CD4-positive, alpha-beta T cell treated with Interleukin-10 for 1 hour (primary cell): ENCODE results near the gene BPIFA1.
A peak's percentile ranks its signal among the peaks of the same experiment; 100 is the strongest.

Experiments used
- DNase-seq: peaks from one replicate; pipeline ENCODE4 v3.0.0-alpha.2; 2020

The BPIFA1 gene

DNA sequence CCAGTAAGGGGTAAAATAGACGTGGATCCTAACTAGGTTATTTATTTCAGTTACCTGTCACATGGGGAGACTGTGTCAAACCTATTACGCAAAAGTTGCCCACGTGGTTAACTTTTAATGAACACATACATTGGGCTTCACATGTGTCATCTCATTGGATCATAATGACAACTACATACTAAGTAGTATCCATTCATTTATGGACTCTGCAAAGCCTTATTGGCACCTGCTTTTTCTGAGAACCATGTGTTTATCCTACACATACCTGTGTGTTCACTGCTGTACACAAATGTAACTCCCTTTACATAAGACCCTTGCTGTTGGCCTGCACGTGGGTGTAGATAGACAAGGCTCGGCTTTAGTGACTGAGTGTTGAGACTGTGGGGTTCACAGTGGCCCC is 5.1 kb downstream of the BPIFA1 start:
- DNase-seq: no peak

DNA sequence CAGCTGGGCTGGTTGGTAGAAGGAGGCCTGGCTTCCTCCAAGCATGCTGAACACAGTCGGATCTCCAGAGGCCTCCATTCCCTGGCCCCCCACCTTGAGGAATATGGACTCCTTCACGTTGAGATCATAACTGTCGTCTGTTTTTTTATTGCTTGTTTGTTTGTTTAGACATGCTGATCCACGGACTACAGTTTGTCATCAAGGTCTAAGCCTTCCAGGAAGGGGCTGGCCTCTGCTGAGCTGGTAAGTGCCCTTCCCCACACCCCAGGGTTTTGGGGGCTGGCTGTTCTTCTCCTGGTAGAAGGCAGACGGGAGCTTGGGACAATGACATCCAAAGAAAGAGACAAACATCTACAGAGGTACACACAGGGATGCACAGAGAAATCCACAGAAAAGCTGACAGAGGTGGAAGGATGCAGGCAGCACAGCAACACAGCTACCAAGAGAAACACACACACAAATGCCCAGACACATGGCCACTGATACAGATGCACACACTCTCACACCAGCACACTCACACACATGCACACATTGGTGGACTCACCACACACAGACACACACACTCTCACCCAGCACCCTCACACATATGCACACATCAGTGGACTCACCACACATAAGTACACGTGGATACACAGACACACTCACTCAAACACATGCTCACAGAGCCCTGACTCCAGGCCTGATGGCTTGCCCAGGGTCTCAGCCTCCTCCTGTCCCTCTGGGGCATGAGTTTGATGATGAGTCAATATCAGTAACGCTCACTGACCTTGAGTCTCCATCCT is 6.7 kb downstream of the BPIFA1 start:
- DNase-seq: no peak

DNA sequence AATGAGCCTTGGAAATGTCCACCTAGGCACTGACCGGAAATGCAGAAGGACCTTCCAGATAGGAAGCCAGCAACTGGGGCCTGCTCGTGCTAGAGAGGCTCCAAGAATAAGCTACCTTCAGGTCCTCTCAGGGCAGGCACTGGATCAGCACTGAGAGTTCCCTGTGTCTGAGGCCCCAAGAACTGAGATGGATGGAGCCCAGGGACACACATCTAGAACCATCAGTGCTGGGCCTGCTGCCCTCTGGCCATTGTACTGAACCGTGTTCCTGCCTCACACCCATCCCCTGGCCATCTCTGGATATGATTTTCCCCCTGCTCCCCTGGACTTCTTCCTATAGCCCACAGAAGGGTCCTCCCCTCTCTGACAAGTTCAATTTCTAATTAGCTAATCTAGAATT is 10.3 kb downstream of the BPIFA1 start:
- DNase-seq: no peak

DNA sequence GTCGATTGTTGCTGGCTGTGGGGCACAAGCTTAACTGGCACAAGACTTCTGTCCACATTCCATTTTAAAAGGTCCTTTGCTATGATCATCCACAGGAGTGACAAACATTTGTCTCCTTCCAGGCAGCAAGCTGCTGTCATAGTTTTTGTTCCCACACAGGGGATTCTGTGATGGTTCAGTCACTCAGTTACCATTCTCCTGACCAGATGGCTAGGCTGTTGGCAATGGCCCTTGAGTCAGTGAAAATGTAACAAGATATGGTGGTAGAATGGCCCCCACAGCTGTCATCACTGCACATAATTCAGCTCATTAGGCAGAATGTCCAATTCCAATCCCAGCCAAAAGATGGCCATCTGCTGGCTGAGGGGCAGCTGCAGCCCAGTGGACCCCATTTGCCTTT is 13.7 kb downstream of the BPIFA1 start:
- no peak for DNase-seq

DNA sequence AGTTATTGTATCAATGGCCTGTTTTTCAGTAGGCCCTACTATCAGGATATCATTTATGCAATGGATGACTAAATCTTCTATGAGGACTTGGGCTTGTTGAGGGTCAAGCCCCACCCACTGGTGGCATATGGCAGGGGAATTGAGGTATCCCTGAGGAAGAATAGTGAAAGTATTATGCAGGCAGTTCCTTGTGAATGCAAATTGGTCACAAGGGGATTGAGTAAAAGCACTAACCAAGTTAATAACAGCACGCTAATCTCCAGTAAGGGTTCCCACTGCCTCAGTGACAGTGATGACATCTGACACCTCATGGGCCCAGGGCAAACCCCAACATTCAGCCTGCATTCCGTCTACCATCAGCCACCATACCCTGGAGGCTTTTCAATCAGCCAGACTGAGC is 14.9 kb downstream of the BPIFA1 start:
- no peak for DNase-seq

DNA sequence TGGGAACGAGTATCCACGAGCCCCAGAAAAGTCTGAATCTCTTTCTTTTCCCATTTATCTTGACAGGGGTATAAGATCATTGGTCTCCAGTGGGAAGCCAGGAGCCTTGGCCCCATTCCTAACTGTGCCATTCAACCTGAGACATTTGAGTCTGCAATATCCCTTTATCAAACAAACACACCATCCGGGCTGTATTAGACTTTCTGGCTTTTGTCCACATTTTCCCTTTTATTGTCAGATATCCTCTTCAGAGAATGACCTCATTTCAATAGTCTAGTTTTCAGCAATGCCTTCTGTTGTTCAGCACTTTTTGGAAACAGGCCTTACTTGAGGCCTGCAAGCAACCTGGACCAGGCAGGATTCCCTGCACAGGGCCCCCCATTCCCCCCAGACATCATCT is 15.7 kb downstream of the BPIFA1 start:
- no peak for DNase-seq

DNA sequence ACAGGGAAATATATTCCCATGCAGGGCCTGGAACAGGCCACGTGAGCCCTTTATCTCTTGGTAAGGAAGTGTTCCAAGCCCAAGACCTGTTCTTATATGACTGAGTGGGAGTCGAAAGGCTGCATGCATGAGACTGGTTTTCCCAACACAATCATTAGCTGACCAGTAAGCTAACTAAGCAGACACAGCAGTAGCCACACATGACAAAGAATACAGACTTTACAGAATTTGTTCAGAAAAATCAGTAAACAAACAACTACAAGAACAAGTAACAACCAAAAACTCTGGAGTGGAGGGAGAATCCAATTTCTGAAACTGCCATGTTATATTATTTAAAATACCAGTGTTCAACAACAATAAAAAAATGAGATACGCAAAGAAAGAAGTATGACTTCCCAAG is 16.7 kb downstream of the BPIFA1 start:
- DNase-seq: no peak

DNA sequence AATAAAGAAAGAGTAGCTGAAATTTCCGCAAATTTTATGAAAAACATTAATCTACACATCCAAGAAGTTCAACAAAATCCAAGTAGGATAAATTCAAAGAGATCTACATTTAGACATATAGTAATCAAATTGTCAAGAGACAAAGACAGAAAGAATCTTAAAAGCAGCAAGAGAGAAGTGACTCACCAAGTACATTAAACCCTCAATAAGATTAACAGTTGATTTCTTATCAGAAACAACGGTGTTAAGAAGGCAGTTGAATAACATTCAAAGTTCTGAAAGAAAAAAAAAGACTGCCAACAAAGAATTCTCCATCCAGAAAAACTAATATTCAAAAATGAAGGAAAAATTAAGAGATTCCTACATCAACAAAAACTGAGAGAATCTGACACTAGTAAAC is 19.2 kb downstream of the BPIFA1 start:
- DNase-seq: no peak

DNA sequence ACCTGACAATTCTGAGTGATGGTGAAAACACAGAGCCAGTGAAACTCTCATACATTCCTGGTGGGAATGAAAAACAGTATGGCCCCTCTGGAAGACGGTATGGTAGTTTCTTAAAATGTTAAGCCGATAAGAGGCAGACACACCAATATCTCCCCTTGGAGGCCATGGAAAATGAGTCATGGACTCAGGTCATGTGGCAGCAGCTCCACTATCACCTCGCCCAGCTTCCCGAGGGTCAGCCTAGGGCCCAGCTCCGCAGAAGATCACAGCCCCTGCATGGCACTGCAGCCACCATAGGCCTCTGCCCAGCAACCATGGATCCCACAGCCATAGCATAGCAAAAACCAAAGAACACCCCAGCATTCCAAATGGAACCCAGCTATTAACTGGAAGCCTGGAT is 21.4 kb downstream of the BPIFA1 start:
- no peak for DNase-seq

DNA sequence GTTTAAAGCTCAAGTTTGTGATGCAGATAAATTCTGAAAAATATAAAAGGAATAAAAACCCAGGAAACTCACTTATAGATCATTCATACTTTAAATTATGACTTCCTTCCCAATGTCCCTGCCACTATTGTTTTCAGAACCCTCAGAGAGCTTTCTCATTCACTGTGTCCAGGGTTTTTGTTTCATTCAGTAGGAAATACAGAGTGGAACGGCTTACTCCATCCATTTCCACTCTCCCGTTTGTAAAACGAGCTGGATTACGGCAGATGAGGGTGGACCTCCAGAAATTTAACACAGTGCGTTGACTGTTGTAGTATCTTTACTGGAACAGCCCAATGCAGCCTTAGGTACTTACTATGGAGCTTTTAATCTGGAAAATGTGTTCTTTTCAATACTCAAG is 23.6 kb downstream of the BPIFA1 start:
- DNase-seq: no peak

DNA sequence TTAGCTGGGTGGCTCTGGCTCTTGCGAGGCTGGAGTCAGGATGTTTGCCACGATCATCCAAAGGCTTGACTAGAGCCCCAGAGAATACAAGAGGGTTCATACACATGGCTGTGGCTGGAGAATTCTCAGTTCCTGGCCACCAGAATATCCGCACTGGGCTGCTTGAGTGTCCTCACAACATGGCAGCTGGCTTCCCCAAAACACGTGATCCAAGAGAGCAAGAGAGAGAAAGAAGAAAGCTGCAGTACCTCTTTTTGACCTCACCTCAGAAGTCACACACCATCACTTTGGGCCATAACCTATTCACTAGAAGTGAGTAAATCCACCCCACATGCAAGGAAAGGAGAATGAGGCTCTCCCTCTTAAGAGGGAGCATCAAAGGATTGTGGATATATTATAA is 25.7 kb downstream of the BPIFA1 start:
- no peak for DNase-seq

DNA sequence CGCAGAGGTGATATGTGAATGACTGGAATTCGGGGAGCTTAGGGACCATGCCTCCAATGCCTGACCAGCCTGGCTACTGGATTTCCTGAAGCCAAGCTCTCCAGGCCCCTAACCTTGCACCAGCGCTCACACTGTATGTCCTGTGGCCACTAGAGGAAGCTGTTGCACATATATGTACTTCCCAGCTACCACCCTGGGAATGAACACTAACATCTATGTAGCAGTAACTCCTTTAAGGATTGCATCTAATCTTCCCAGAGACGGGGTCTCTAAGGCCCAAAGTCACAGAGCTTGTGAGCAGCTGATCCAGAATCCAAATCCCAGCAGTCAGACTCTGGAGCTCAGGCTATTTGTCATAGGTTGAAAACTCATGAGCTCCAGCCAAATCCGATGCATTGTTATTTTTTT is 26.9 kb downstream of the BPIFA1 start:
- DNase-seq: peak; percentile 8

DNA sequence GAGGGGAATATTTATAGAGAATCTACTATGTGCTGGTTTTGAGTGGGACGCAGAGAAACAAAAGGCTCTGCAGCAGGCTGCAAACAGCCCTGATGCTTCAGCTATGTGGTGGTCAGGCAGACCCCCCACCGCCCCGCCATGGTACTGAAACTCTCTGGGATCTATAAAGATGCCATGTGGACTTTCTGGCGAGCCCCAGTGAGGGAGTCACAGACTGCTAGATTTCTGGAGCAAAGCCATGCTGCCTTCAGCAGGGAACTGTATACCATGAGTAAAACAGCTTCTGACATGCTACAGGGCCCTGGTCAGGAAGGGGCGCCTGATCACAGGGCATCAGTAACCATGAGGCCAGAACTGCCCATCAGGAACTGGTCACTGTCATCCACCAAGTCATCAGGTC is 28.0 kb downstream of the BPIFA1 start:
- DNase-seq: no peak

DNA sequence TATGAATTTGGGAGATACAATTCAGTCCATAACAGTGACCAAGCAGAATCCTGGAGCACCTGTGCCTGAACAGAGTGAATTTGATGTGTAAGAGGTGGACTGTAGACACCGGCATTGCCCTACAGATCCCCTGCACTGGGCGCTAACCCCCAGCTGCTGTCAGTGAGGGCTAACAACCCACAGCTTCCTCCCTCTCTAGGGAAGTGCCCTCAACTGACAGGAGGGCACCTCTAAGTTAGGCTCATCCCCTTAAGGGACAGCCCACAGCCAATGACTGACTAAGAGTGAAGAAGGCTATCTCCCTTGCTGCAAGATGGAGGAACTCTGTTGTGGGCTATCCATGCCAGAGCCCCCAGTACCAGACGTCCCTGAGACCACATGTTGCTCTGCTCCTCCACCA is 31.9 kb downstream of the BPIFA1 start:
- no peak for DNase-seq

DNA sequence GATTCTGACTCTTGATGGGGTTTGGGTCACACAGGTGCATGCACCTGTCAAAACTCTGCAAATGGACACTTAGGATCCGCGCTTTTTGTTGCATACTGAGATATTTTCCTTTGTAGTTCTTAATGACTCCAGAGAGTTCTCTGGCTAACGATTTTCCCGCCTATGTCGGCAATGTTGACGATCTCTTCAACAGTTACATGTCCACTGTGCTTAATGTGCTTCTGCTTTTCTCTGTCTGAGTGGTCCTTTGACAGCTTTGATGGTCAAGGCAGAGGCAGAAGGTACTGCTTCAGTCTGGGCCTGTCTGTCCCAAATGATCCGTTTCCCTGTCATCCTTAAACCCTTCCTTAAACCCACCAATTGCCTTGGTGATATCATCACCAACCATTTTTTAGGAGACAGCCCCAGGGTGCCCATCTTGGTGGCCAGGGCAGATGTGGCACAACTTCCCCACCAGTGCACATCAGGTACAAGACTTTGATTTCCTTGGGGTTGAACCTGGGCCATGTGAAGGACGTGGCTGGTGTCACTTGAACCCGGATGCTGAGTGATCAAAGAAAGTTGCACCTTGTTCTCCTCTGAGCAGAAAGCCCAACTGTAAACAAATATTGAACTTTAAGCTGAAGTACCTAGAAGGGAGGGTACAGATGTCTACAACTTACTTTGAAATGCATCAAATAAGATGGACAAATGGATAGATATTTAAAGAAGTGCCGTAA is 36.5 kb downstream of the BPIFA1 start:
- DNase-seq: no peak

DNA sequence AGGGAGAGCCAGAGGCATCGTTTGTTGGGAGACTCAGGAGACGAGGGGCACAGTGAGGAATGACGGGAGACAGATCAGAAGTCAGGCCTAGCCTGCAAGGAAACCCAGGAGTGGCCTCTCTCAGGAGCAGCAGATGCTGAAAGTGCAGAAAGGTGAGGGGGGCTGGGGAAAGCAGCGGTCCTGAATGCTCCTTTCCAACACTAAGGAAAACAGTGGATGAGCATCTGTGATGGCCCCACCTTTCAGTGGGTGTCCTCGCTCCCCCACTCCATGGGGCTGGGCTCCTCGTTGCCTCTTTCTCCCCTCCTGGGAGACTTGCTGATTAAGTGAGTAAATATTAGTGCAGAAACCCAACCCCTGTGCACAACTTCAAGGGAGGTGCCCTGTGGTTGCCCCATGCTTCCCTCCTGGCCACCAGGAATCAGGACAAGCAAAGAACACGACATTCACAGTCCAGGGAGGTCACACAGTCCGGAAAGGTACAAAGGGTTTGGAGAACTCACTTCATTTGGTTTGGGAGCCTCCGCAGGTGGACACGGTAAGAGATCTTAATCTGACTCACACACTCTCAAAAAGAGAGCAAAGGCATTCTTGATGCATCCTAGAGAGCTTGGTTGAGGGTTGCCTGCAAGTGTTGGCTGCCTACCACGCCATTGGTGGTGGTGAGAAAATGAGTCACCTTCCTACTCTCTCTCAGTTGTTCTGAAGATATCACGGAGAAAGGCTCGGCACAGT is 37.5 kb downstream of the BPIFA1 start:
- DNase-seq: no peak

DNA sequence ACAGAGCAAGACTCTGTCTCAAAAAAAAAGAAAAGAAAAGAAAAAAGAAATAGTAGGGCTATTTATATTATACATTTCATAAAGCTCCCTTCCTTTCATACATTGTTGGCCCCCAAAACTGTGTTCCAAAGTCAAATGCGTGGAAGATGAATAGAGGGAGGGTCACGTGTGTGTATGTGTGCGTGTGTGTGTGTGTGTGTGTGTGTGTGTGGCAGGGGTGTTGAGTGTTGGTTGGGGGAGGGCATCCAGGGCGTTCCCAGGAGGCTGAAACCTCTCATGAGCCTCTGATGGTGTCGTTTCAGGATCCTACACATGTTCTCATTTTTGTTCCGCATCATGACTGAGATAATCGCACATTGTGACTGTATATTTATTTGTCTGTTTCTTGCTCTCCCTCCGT is 39.4 kb downstream of the BPIFA1 start:
- no peak for DNase-seq

DNA sequence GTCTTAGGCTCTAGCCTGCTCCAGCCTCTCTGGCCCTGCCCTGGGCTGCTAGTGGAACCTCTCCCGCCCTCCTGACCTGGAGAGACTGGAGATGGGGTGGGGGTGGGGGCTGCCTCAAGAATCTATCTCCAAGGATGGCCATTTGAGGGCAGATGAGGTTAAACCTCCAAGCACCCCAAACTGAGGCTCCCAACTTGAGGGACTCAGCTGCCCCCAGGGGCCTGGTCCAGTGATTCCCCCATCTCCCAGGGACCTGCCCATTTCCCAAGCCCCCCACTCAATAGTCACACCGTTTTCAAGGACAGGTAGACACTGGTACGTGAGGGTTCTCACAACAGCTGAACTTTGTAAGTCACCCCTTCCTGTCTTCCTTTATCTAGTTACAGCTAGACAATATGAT is 40.1 kb downstream of the BPIFA1 start:
- DNase-seq: no peak

DNA sequence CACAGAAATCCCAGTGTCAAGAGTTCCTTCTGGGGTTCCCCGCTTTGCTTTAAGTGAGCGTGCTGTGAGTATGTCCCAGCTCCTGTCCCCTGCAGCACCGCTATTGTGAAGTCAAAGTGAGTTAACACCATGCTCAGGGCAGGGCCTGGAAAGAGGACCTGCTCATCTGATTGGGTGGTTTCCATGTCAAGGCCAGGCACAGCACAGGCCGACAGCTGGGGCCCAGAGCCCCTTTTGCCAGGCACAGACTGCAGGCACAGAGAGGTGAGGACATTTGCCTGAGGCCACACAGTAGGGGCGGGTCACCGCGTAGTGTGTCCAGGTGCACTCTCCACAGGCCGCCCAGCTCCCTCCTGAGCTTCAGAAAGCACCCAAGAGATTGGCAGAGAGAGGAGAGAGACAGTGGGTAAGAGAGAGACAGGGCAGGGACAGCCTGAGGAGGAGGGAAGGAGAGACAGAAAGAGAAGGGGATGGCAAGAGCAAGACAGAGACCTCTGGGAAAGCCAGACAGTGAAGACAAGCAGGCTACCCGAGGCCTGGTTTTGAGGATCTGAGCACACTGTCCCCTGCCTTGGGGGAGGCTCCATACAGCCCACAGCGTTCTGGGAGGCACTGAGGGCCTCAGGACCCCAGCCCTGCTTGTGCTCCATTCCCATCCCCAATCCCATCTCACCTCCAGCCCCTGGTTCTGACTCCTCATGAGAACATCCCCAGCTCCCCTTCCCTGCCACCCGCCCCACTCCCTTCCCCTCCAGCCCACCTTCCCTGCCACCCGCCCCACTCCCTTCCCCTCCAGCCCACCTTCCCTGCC is 40.7 kb downstream of the BPIFA1 start:
- no peak for DNase-seq

DNA sequence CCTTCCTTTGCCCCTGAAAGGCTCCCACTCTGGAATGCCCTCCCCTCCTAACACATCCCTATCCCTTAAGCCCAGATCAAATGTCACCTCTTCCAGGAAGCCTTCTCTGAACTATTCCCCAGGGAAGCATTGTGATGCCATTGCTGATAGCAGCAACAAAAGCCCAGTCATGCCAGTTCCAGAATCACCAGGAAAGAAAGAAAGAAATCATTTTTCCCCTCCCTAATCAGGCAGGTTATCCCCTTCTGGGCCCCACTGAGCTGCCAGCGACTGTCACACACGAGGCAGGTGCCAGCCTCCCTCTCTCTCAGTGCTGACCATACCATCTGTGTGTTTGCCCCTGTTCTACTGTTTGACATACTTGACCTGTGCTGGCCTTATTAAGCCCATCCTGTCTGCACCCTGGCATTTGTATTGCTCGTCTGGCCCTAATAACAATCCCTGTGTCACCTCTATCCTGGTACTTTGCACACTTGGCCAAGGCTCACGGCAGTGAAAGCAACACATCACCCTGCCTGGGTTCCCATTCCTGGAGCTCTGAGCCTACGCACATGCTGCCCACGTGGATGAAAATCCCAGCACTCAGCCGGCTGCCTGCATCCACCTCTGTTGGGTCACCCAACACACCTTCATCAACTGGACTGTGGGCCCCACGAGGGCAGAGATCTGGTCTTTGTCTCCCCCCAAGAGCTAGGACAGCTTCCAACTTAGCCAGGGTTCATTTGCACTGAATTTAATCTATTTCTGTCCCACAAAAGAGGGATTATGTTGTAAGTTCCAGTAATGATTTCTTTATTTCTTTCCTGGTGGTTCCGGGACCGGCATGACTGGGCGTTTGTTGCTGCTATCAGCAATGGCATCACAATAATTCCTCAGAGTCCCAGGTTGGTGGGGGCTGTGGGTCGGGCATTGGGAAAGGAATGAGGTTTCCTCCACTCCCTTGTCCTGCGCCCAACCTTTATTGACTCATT is 42.0 kb downstream of the BPIFA1 start:
- DNase-seq: no peak

DNA sequence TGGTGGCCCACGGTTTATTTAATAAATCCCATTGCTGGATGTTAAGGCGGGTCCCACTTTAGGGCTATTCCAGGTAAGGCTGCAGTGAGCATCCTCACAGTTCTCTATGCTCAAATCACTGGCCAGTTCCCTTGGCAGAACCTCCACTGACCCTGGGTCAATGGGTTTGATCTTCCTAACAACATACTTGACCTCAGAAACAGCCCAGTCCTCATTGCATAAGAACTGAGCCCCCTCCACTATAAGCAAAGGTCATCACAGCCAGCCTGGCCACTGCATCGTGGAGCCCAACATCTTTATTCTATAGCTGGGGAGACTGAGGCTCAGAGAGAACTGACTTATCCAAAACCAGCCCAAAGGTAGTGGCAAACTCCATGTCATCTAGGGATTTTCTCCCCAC is 42.9 kb downstream of the BPIFA1 start:
- no peak for DNase-seq
